ENCODE results near the gene ABCD3. TPM values are rescaled to one million over a fixed set of nuclear protein-coding genes. Genes with fewer than 3 reads are reported as not detected.

The ABCD3 gene
- total and polyA plus RNA-seq, 3 donors from 2014 or later: 27.0 to 45.6 (median 45.2) TPM

GRCh38 chr1:94503153-94503552 lies 85.0 kb downstream of the ABCD3 start:
- Histone ChIP-seq H3K36me3 (ENCODE audit: low read depth, missing control alignments) (no peaks in the 10 kb centered on the region), H3K4me3 (no peak overlapping the region), H3K27ac (no peak overlapping the region), H3K9me3 (no peaks in the 10 kb centered on the region), H3K4me1 (no peaks in the 10 kb centered on the region), H3K27me3 (no peaks in the 10 kb centered on the region)
- no peak for TF ChIP-seq CTCF (IDR thresholded peaks at IDR 0.05)
- no peak for TF ChIP-seq POLR2A (IDR thresholded peaks at IDR 0.05)
- intact Hi-C loops (cut with DNase I; ENCODE audit: low total_unique reads): no loop called here
- no peak for DNase-seq
- 73 to 75% methylated on average over 4 of the region's 4 CpGs for WGBS, 2 donors

- intact Hi-C loops (cut with DNase I; ENCODE audit: low total_unique reads): no loop called here
- Histone ChIP-seq H3K27me3 (no peaks in the 10 kb centered on the region), H3K4me3 (no peak overlapping the region), H3K27ac (no peak overlapping the region), H3K4me1 (no peaks in the 10 kb centered on the region), H3K36me3 (ENCODE audit: low read depth, missing control alignments) (no peaks in the 10 kb centered on the region), H3K9me3 (no peaks in the 10 kb centered on the region)
- 87 to 91% methylated on average over 1 of the region's 1 CpG for WGBS, 2 donors
- TF ChIP-seq POLR2A (IDR thresholded peaks at IDR 0.05) (no peak), CTCF (IDR thresholded peaks at IDR 0.05) (no peak)
- DNase-seq: no peak
Measured at GRCh38 chr1:94504601-94505000, 86.4 kb downstream of the ABCD3 start.

GRCh38 chr1:94512816-94513215 lies 94.6 kb downstream of the ABCD3 start:
- no peak overlapping the region for H3K27ac ChIP-seq
- WGBS, 2 donors: 95 to 98% methylated on average over 2 of the region's 2 CpGs
- intact Hi-C loops (cut with DNase I; ENCODE audit: low total_unique reads): no loop called here
- H3K4me3 ChIP-seq: no peak overlapping the region
- DNase-seq: no peak
- H3K4me1 ChIP-seq: peaks cover 3% of the 10 kb centered on the region
- TF ChIP-seq CTCF (IDR thresholded peaks at IDR 0.05) (no peak), POLR2A (IDR thresholded peaks at IDR 0.05) (no peak)
- no peaks in the 10 kb centered on the region for H3K36me3 ChIP-seq (ENCODE audit: low read depth, missing control alignments)
- no peaks in the 10 kb centered on the region for H3K9me3 ChIP-seq
- no peaks in the 10 kb centered on the region for H3K27me3 ChIP-seq

- no peak overlapping the region for H3K4me3 ChIP-seq
- intact Hi-C loops (cut with DNase I; ENCODE audit: low total_unique reads): no loop called here
- no peaks in the 10 kb centered on the region for H3K36me3 ChIP-seq (ENCODE audit: low read depth, missing control alignments)
- H3K4me1 ChIP-seq: peaks cover 3% of the 10 kb centered on the region
- H3K27me3 ChIP-seq: no peaks in the 10 kb centered on the region
- TF ChIP-seq CTCF (IDR thresholded peaks at IDR 0.05) (peak; percentile 15 to 53 (median 52)), POLR2A (IDR thresholded peaks at IDR 0.05) (no peak)
- 44 to 57% methylated on average over 2 of the region's 2 CpGs for WGBS, 2 donors
- no peak overlapping the region for H3K27ac ChIP-seq
- DNase-seq: peak; percentile 68
- H3K9me3 ChIP-seq: no peaks in the 10 kb centered on the region
Measured at GRCh38 chr1:94514095-94514727, 96.0 kb downstream of the ABCD3 start.

- 53 to 77% methylated on average over 1 of the region's 1 CpG for WGBS, 2 donors
- H3K4me3 ChIP-seq: no peak overlapping the region
- peaks cover 3% of the 10 kb centered on the region for H3K4me1 ChIP-seq
- H3K9me3 ChIP-seq: no peaks in the 10 kb centered on the region
- TF ChIP-seq CTCF (IDR thresholded peaks at IDR 0.05): no peak
- no peak for TF ChIP-seq POLR2A (IDR thresholded peaks at IDR 0.05)
- no peak overlapping the region for H3K27ac ChIP-seq
- intact Hi-C loops (cut with DNase I; ENCODE audit: low total_unique reads): no loop called here
- H3K27me3 ChIP-seq: no peaks in the 10 kb centered on the region
- DNase-seq: no peak
- no peaks in the 10 kb centered on the region for H3K36me3 ChIP-seq (ENCODE audit: low read depth, missing control alignments)
Measured at GRCh38 chr1:94515296-94515947, 97.2 kb downstream of the ABCD3 start.
